Activated CD8-positive, alpha-beta memory T cell treated with anti-CD3 and anti-CD28 coated beads, Interleukin-2, amount 10 ng/mL, durations not matched to agents 7 days and 5 days (primary cell): ENCODE measurements around the gene PLD3. TPM values are rescaled to one million over a fixed set of nuclear protein-coding genes. Genes with fewer than 3 reads are reported as not detected.

Experiments
- ATAC-seq: fragments of 150-1000 bp; cut with Tn5 transposase; one replicate; pipeline ENCODE4 v1.10.0; 2021; ENCODE audit warnings: moderate library complexity
- CTCF ChIA-PET: fragments of 350-600 bp; sonication (Branson Sonifier 250); formaldehyde crosslinking; loops from one replicate; lab custom pipeline; 2021; ENCODE audit warnings: antibody characterized with exemption; lab: Charles Lee
- DNase-seq: peaks from one replicate; pipeline ENCODE4 v3.0.0-alpha.2; 2020
- H3K27ac Mint-ChIP-seq: one replicate; pipeline ENCODE4 v1.8.0; 2021; ENCODE audit warnings: mild to moderate bottlenecking, mixed read lengths
- H3K27me3 Mint-ChIP-seq: one replicate; pipeline ENCODE4 v1.8.0; 2021; ENCODE audit warnings: mixed read lengths
- H3K36me3 Mint-ChIP-seq: one replicate; pipeline ENCODE4 v1.8.0; 2021; ENCODE audit warnings: mild to moderate bottlenecking, mixed read lengths
- H3K4me1 Mint-ChIP-seq: one replicate; pipeline ENCODE4 v1.8.0; 2021; ENCODE audit warnings: mixed read lengths
- H3K4me3 Mint-ChIP-seq: one replicate; pipeline ENCODE4 v1.8.0; 2021; ENCODE audit warnings: mild to moderate bottlenecking, moderate library complexity, mixed read lengths
- H3K9me3 Mint-ChIP-seq: one replicate; pipeline ENCODE4 v1.8.0; 2022; ENCODE audit warnings: low read depth, mixed read lengths
- total RNA-seq, 2 experiments: library from RNA; stranded (reverse); gene quantifications; one replicate each; pipeline ENCODE4 v1.2.3, GENCODE V29; 2021

Gene PLD3
- total RNA-seq, 2 experiments from 2014 or later, result 72.0 to 84.7 TPM

DNA sequence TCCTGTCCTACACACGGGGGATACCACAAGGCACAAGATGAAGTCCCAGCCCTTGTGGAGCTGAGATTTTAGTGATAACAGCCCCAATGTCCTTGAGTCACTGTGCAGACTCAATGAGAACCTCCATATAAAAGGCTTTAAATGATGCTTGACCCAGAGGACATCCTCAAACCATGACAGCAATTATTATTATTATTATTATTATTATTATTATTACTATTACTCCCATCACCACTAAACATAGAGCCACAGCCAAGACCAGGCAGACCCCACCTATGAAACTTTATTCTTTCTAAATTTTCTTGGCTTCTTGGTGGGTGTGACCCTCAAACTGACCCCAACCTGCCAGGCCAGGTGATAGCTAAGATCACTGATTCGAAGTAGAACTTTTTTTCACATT is 11.4 kb upstream of the PLD3 start:
- no peaks in the 10 kb centered on the region for H3K9me3 Mint-ChIP-seq
- no peak for ATAC-seq
- CTCF ChIA-PET, result interaction anchor here (0.6 to 1.1 kb wide), 2 partner anchors 11 to 34 kb away, joined by 3 read pairs; partner anchors contain the start of genes C19orf47 and PLD3
- H3K27me3 Mint-ChIP-seq, result no peaks in the 10 kb centered on the region
- no peaks in the 10 kb centered on the region for H3K4me1 Mint-ChIP-seq
- no peak overlapping the region for H3K4me3 Mint-ChIP-seq
- H3K36me3 Mint-ChIP-seq, result peaks cover 28% of the 10 kb centered on the region
- DNase-seq, result no peak
- H3K27ac Mint-ChIP-seq, result no peak overlapping the region

DNA sequence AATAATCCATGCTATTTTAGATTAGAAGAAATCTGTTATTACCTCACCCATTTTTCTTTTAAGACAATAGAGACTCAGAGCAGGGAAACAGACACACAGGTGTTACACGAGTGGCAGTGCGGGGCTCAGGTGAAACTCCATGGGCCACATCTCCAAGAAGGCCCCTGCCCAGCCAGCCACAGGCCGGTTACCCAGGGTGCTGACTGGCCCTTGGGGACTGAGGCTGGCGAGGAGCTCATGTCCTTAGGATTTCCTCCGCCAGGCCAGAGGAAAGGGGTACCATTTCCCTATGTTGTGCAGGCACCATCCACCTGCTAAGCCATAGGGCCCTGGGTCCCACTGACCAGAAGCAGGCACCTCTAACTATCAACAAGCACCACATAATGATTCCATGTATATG is 10.9 kb upstream of the PLD3 start:
- no peak overlapping the region for H3K4me3 Mint-ChIP-seq
- no peak overlapping the region for H3K27ac Mint-ChIP-seq
- H3K27me3 Mint-ChIP-seq, result no peaks in the 10 kb centered on the region
- CTCF ChIA-PET, result interaction anchor here (1.1 kb wide), 1 partner anchor 11 kb away, joined by 3 read pairs; the partner anchor contains the start of genes C19orf47 and PLD3
- H3K4me1 Mint-ChIP-seq, result peaks cover 4% of the 10 kb centered on the region
- no peaks in the 10 kb centered on the region for H3K9me3 Mint-ChIP-seq
- H3K36me3 Mint-ChIP-seq, result peaks cover 26% of the 10 kb centered on the region
- ATAC-seq (no peak), DNase-seq (no peak)

DNA sequence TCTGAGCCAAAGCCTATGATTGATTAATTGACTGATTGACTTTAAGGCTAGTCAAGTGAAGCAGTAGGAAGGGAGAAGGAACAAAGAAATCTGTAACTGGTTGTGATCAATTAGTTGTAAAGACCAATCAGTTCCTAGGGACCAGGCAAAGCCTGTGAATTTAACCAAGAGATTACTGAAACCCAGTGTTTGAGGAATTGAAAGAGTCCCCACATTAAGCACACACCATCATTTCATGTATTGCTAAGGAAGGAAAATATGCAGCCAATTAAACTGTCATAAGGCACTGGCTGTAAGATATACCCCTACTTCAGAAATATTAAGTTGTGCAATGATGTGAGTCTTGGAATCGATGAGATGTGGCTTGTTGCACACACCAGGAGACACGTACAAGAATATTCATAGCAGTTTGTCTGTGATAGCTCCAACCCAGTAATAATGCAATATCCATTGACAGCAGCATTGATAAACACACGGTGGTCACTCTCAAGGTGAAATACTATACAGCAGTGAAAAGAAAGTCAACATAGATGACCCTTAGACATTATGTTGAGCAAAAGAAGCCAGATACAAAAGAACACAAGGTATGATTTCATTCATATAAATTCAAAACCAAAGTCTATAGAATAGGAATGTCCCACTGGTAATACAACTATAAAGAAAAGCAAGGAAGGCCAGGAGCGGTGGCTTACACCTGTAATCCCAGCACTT is 9.3 kb upstream of the PLD3 start:
- no peaks in the 10 kb centered on the region for H3K27me3 Mint-ChIP-seq
- H3K4me3 Mint-ChIP-seq, result no peak overlapping the region
- CTCF ChIA-PET, result interaction anchor here (0.7 to 1.1 kb wide), 2 partner anchors 18 to 464 kb away, joined by 3 read pairs; no protein-coding TSS in a partner anchor
- H3K9me3 Mint-ChIP-seq, result no peaks in the 10 kb centered on the region
- H3K36me3 Mint-ChIP-seq, result peaks cover 16% of the 10 kb centered on the region
- DNase-seq, result no peak
- no peak for ATAC-seq
- no peak overlapping the region for H3K27ac Mint-ChIP-seq
- peaks cover 7% of the 10 kb centered on the region for H3K4me1 Mint-ChIP-seq

DNA sequence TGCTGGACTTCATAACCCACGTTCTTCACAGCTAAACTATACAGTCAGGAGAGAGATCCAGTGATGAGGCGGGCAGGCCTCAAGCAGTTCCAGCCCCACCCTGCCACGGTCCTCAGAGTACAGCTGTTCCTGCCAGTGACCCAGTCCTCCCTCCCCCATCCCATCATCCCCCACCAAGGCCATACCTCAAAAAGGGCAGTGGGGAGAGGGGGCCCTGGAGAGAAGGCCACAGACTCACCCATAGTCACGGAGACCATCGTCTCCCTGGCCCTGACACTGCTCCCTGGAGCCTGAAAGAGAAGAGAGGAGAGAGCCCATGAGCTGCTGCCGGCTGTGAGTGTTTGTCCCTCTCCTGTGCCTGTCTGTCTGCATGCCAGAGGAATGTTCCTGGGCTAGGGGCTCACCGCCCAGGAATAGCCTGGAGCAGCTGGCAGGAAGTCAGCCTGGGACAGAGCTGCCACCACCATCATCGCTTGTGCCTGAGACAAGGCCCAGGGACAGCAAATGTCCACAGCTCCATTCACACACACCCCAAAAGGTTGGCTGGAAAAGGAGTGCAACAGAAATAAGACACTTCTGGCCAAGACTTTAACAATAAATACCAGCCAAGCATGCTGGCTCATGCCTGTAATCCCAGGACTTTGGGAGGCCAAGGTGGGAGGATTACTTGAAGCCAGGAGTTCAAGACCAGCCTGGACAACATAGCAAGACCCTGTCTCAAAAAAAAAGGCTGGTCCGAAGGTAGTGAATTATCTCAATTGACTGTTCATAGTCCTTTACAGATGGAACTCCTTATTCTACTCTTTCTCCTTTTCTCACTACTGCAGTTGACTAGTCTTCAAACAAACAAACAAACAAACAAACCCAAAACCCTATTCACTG is 6.7 kb upstream of the PLD3 start:
- Mint-ChIP-seq H3K27ac (no peak overlapping the region), H3K4me3 (no peak overlapping the region), H3K9me3 (no peaks in the 10 kb centered on the region), H3K27me3 (no peaks in the 10 kb centered on the region), H3K4me1 (peaks cover 13% of the 10 kb centered on the region), H3K36me3 (peaks cover 12% of the 10 kb centered on the region)
- CTCF ChIA-PET, result interaction anchor here (0.6 to 1.4 kb wide), 3 partner anchors 36 to 293 kb away, joined by 4 to 6 read pairs (median 4); no protein-coding TSS in a partner anchor
- ATAC-seq, result no peak
- DNase-seq, result no peak

DNA sequence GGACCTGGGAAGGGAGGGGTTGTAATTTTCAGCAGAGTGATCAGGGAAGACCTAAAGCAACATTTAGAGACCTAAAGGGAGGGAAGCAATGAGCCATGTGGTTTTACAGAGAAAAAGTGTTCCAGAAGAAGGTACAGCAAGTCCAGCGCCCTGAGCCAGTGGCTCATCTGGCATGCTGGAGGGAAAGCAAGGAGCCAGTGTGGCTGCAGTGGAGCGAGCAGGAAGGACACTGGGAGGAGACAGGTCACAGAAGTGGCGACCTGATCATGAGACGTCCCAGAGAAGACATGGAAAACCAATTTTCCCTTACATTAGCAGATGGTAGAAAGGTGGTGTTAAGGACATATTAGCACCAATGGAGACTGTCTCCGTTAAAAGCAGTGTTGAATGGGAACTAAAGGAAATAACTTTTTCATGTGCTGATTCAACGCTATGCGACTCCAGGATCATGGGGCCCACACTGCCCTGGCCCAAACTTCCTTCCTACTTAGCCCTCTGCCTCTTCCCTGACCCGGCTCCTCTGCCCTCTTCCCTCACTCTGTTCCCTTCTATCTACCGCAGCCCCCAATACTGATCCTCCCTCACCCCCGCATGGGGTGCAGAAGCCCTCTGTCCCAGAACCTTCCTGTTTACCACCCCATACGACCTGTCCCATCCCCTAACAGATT is 5.7 kb upstream of the PLD3 start:
- Mint-ChIP-seq H3K4me1 (peaks cover 21% of the 10 kb centered on the region), H3K27me3 (no peaks in the 10 kb centered on the region), H3K9me3 (no peaks in the 10 kb centered on the region), H3K36me3 (peaks cover 12% of the 10 kb centered on the region), H3K4me3 (no peak overlapping the region), H3K27ac (no peak overlapping the region)
- ATAC-seq (no peak), DNase-seq (no peak)
- CTCF ChIA-PET, result no interaction called here

DNA sequence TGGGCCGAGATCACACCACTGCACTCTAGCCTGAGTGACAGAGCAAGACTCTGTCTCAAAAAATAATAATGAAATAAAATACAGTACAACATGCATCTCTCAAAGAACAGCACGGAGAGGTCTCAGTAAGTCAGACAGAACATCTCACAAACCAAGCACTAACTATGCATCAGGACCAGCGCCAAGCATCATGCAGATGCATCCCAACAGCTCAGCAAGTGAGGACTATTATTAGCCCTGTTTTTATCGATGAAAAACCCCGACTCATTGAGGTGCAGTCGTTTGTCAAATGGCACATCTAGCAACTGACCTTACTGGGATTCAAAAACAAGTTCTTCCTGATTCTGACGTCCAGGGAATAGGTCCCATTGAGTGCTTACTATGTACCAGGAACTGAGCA is 4.1 kb upstream of the PLD3 start:
- Mint-ChIP-seq H3K27me3 (peaks cover 2% of the 10 kb centered on the region), H3K4me1 (peaks cover 28% of the 10 kb centered on the region), H3K9me3 (no peaks in the 10 kb centered on the region), H3K36me3 (peaks cover 9% of the 10 kb centered on the region), H3K4me3 (no peak overlapping the region), H3K27ac (no peak overlapping the region)
- no peak for ATAC-seq
- DNase-seq, result no peak
- CTCF ChIA-PET, result interaction anchor here (0.7 kb wide), 1 partner anchor 39 kb away, joined by 3 read pairs; no protein-coding TSS in a partner anchor

DNA sequence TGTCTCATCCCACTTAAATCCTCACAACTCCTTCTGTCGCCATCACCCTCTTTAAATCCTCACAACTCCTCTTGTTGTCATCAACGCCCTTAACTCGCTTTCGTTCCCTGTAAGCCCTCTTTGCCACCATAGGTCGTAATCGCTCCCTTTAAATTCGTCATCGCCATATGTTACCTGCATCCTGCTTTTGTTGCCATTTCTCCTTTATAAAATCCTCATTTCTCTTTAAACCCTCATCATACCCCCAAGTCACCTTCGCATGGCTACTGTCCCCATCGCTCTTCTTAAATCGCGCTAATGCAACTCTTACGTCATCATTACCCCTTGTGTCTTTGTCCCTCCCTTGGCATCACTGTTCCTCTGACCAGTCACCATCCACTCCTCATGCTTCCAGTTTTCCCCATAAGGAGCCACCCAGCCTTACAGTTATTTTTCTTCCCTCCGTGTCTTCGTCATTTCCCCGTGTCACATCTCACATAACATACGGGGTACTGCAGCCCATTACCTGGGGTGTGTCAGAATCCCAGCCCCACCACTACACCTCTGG is 539 bp downstream of the PLD3 start:
- ATAC-seq (no peak), DNase-seq (no peak)
- Mint-ChIP-seq H3K9me3 (no peaks in the 10 kb centered on the region), H3K27ac (peak overlapping the region; percentile 86), H3K4me3 (peak overlapping the region; percentile 86), H3K36me3 (peaks cover 5% of the 10 kb centered on the region), H3K27me3 (peaks cover 2% of the 10 kb centered on the region), H3K4me1 (peaks cover 30% of the 10 kb centered on the region)
- CTCF ChIA-PET, result interaction anchor here (1.5 to 2.6 kb wide), 3 partner anchors 12 to 72 kb away, joined by 3 to 13 read pairs (median 9); no protein-coding TSS in a partner anchor

DNA sequence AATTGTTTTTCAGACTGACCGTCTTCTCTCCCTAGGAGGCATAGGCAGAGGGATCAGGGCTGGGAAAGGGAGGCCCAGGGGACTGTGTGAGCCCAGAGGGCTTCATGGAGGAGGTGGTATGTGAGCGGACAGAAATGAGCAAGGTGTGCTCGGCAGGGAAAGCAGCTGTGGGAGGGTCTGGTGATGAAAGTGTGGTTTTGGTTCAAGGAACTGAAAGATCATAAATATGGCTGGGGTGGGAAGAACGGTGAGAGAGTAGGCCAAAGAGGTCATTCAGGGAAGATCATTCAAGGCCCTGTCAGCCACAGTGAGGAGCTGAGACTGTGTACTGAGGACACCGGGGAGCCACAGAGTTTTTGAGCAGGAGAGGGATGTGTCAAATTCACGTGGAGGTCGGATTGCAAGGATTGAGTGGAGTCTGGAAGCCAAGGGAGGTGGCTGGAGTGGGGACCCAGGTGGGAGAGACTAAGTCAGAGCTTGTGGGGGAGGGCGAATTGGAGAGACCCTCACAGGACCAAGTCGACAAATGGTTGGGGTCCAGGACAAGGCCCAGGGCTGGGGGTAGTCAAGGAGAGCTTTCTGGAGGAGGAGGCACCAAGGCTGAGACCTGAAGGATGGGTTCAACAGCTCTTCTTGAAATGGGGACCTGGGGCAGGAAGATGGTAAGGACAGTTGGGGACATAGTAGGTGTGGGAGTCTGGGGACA is 7.6 kb downstream of the PLD3 start:
- no peaks in the 10 kb centered on the region for H3K9me3 Mint-ChIP-seq
- H3K36me3 Mint-ChIP-seq, result peaks cover 1% of the 10 kb centered on the region
- no peak overlapping the region for H3K4me3 Mint-ChIP-seq
- DNase-seq, result no peak
- H3K27ac Mint-ChIP-seq, result no peak overlapping the region
- CTCF ChIA-PET, result interaction anchor here (1.0 to 1.5 kb wide), 2 partner anchors 51 to 277 kb away, joined by 3 to 4 read pairs; no protein-coding TSS in a partner anchor
- no peaks in the 10 kb centered on the region for H3K27me3 Mint-ChIP-seq
- ATAC-seq, result no peak
- H3K4me1 Mint-ChIP-seq, result peaks cover 18% of the 10 kb centered on the region

DNA sequence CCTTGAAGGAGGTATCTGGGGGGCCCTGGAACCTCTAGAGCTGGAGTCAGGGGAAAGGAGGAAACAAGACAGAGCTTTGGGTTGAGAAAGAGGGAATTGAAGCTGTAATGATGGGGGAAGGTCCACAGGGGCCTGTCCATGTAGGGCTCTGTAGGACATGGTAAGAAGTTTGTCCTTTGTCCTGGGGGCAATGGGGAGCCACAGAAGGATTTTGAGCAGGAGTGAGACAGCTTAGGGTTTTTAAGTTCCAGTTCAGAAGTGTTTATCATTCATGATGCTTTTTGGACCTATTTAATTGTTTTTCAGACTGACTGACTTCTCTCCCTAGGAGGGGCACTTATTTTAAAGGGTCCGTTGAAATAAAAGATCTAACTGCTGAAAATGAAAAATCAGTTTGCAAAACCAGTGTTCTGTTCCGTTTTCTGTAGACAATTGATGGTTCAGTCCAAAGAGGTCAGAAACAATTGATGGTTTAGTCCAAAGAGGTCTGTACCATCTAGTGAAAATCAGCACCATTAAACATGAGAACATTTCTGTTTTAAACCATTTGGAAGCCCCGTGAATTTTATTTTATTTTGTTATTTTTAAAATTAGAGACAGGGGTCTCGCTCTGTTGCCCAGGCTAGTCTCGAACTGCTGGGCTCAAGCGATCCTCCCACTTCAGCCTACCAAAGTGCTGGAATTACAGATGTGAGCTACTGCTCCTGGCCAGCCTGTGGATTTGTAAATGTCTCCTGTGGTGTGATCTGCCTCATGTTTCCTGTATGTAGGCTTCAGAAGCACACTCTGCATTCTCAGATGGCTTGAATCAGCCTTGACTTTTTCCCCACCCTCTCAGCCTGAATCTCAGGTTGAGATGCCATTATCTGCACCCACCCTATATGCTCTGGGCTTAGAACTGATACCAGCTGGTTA is 8.4 kb downstream of the PLD3 start:
- peaks cover 17% of the 10 kb centered on the region for H3K4me1 Mint-ChIP-seq
- no peaks in the 10 kb centered on the region for H3K9me3 Mint-ChIP-seq
- ATAC-seq, result no peak
- DNase-seq, result no peak
- H3K27me3 Mint-ChIP-seq, result no peaks in the 10 kb centered on the region
- CTCF ChIA-PET, result interaction anchor here (0.7 to 1.5 kb wide), 4 partner anchors 19 to 277 kb away, joined by 3 to 4 read pairs (median 3); no protein-coding TSS in a partner anchor
- no peak overlapping the region for H3K4me3 Mint-ChIP-seq
- peaks cover 1% of the 10 kb centered on the region for H3K36me3 Mint-ChIP-seq
- H3K27ac Mint-ChIP-seq, result no peak overlapping the region

DNA sequence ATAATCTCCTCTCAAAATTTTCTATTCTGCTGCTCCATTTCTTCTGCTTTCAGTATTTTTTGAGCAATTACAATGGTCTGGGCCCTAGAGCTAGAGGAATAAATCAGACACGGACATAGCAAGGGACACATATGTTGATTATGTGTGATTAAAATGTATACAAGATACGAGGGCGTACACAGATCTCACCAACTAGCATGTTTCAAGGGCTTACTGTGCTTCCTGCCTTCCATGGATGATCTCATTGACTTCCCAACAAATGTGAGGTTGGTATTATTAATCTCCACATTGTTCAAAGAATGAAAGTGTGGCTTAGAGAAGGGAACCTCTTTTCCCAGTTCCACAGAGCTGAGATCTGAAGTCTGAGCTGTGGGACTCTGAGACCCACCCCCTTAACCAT is 9.1 kb downstream of the PLD3 start:
- Mint-ChIP-seq H3K27me3 (no peaks in the 10 kb centered on the region), H3K36me3 (peaks cover 1% of the 10 kb centered on the region), H3K27ac (no peak overlapping the region), H3K4me1 (peaks cover 23% of the 10 kb centered on the region), H3K4me3 (no peak overlapping the region), H3K9me3 (no peaks in the 10 kb centered on the region)
- DNase-seq (no peak), ATAC-seq (no peak)
- CTCF ChIA-PET, result interaction anchor here (0.7 to 1.1 kb wide), 2 partner anchors 19 to 192 kb away, joined by 3 read pairs; no protein-coding TSS in a partner anchor

DNA sequence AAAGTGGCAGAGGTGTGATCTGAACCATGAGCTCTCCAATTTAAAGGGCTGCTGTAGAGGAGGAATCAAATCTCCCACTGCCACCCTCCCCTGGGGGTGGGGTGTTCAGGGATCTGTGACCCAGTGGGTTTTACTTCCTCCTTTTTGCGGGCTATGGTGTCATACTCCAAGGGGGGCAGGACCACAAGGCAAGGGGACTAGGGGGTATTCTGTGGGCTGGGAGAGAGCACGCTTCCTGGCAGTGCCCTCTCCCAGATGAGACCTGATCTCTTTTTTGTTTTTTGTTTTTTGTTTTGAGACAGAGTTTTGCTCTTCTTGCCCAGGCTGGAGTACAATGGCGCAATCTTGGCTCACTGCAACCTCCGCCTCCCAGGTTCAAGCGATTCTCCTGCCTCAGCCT is 10.3 kb downstream of the PLD3 start:
- ATAC-seq, result no peak
- DNase-seq, result no peak
- Mint-ChIP-seq H3K9me3 (no peaks in the 10 kb centered on the region), H3K27ac (no peak overlapping the region), H3K36me3 (peaks cover 5% of the 10 kb centered on the region), H3K4me1 (peaks cover 33% of the 10 kb centered on the region), H3K4me3 (no peak overlapping the region), H3K27me3 (no peaks in the 10 kb centered on the region)
- CTCF ChIA-PET, result no interaction called here
